Vagina (tissue), 2 donors: ENCODE results near the gene SLC25A43.

Experiments
- POLR2A ChIP-seq, 2 donors: fragments of 450-650 bp; IDR thresholded peaks; one replicate each; pipeline ENCODE4 v1.6.1; 2017; ENCODE audit warnings: antibody characterized with exemption in 2 of 2, mild to moderate bottlenecking in 2 of 2, moderate library complexity in 2 of 2
- TF ChIP-seq, protein P1 (sequence below), 3 experiments: fragments of 450-650 bp in 2 of 3; fragments of 200-600 bp in 1 of 3; sonication (generic) in 1 of 3; IDR thresholded peaks; one replicate each; pipeline ENCODE4 v1.5.1; 2017 to 2019; ENCODE audit warnings: antibody characterized with exemption in 3 of 3, mild to moderate bottlenecking in 2 of 3, moderate library complexity in 2 of 3

DNA sequence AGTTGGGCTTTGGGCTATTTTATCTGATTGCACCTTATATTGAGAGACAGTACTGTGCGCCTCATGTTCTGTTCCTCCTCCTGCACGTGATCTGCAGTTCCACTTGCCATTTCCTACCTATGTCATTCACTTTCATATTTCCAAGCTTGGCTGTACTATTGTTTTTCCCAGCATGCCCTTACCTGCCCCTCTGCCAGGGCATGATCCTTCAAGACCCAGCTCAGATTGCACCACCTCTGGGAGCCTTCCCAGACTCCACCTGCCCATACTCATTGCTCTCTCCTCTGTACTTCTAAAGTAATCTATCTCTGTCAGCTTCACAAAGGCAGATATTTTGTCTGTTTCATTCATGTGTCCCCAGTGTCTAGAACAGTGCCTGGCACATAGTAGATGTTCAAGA lies 80.7 kb downstream of the SLC25A43 start:
- TF ChIP-seq POLR2A (IDR thresholded peaks at IDR 0.05): no peak
- TF ChIP-seq, protein P1, sequence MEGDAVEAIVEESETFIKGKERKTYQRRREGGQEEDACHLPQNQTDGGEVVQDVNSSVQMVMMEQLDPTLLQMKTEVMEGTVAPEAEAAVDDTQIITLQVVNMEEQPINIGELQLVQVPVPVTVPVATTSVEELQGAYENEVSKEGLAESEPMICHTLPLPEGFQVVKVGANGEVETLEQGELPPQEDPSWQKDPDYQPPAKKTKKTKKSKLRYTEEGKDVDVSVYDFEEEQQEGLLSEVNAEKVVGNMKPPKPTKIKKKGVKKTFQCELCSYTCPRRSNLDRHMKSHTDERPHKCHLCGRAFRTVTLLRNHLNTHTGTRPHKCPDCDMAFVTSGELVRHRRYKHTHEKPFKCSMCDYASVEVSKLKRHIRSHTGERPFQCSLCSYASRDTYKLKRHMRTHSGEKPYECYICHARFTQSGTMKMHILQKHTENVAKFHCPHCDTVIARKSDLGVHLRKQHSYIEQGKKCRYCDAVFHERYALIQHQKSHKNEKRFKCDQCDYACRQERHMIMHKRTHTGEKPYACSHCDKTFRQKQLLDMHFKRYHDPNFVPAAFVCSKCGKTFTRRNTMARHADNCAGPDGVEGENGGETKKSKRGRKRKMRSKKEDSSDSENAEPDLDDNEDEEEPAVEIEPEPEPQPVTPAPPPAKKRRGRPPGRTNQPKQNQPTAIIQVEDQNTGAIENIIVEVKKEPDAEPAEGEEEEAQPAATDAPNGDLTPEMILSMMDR (IDR thresholded peaks at IDR 0.05): no peak
